Natural killer cell (primary cell): ENCODE data around the gene PARD3B. TPM values are rescaled to one million over a fixed set of nuclear protein-coding genes. Genes with fewer than 3 reads are reported as not detected.

Experiments used
- ATAC-seq, 3 donors: fragments of 150-1000 bp in 2 of 3; fragments of 200-7000 bp in 1 of 3; cut with Tn5 transposase; 1 replicate in 1 of 3; 2 replicates in 2 of 3; pipeline ENCODE4 v1.10.0; 2021; ENCODE audit warnings: mild to moderate bottlenecking in 2 of 3, moderate library complexity in 2 of 3
- DNase-seq, 2 donors: peaks; one replicate each; pipeline versions ENCODE4 v3.0.0 to v3.0.0-alpha.2; 2013 to 2021; ENCODE audit warnings: mixed read lengths in 1 of 2
- H3K27ac ChIP-seq: one replicate; pipeline ENCODE4 v1.5.1; 2013; ENCODE audit warnings: mild to moderate bottlenecking, low read length
- H3K27me3 ChIP-seq: one replicate; pipeline ENCODE4 v1.6.1; 2013; ENCODE audit warnings: low read length; ENCODE audit not compliant: control insufficient read depth, insufficient read depth
- H3K36me3 ChIP-seq: one replicate; pipeline ENCODE4 v1.6.1; 2013; ENCODE audit warnings: low read length; ENCODE audit not compliant: control insufficient read depth, insufficient read depth
- H3K4me1 ChIP-seq: one replicate; pipeline ENCODE4 v1.6.1; 2013; ENCODE audit warnings: low read length; ENCODE audit not compliant: control insufficient read depth, insufficient read depth
- H3K4me3 ChIP-seq: one replicate; pipeline ENCODE4 v1.5.1; 2013; ENCODE audit warnings: low read length
- H3K9me3 ChIP-seq: one replicate; pipeline ENCODE4 v1.6.1; 2013; ENCODE audit warnings: low read length; ENCODE audit not compliant: control insufficient read depth, insufficient read depth
- H3K27ac Mint-ChIP-seq, 2 donors: one replicate each; pipeline ENCODE4 v1.8.0; 2022; ENCODE audit warnings: mild to moderate bottlenecking in 2 of 2, mixed read lengths in 2 of 2, moderate library complexity in 1 of 2
- H3K27me3 Mint-ChIP-seq, 2 donors: one replicate each; pipeline ENCODE4 v1.8.0; 2022; ENCODE audit warnings: low read depth in 2 of 2, mixed read lengths in 2 of 2
- H3K36me3 Mint-ChIP-seq: one replicate; pipeline ENCODE4 v1.8.0; 2022; ENCODE audit warnings: mixed read lengths
- H3K4me1 Mint-ChIP-seq, 2 donors: one replicate each; pipeline ENCODE4 v1.8.0; 2022; ENCODE audit warnings: mixed read lengths in 2 of 2
- H3K4me3 Mint-ChIP-seq: one replicate; pipeline ENCODE4 v1.8.0; 2022; ENCODE audit warnings: mild to moderate bottlenecking, moderate library complexity, mixed read lengths
- H3K9me3 Mint-ChIP-seq, 2 donors: one replicate each; pipeline ENCODE4 v1.8.0; 2022; ENCODE audit warnings: mixed read lengths in 2 of 2
- CTCF ChIP-seq: fragments of 200-600 bp; IDR thresholded peaks from one replicate; pipeline ENCODE4 v1.8.0; 2022; ENCODE audit warnings: antibody characterized with exemption
- WGBS: methylation state at CpG from one replicate; pipeline ENCODE4 v1.1.7; 2013; ENCODE audit warnings: missing lambda C conversion rate; ENCODE audit not compliant: insufficient coverage; 5-methylcytosine and 5-hydroxymethylcytosine counted together
- intact Hi-C: fragments of 100-400 bp; cut with micrococcal nuclease; formaldehyde crosslinking; loops from one replicate; pipeline ENCODE4 v1.14.2; 2022
- total RNA-seq, 4 donors: library from RNA; stranded (reverse); fragments of 120-200 nt in 1 of 4; gene quantifications; one replicate each; pipeline versions ENCODE4 v1.2.3 to v1.2.4, GENCODE V29; 2013 to 2022

PARD3B gene
- total RNA-seq, 3 donors from 2014 or later (not counting 1 experiment from before 2014, with no cell fraction given): 0.13 to 0.45 TPM; not detected in 1

- Histone ChIP-seq H3K27ac (no peak overlapping the region), H3K36me3 (no peaks in the 10 kb centered on the region), H3K9me3 (no peaks in the 10 kb centered on the region), H3K27me3 (no peaks in the 10 kb centered on the region), H3K4me1 (no peaks in the 10 kb centered on the region), H3K4me3 (no peak overlapping the region)
- Mint-ChIP-seq H3K4me1 (no peaks in the 10 kb centered on the region), H3K36me3 (no peaks in the 10 kb centered on the region), H3K27me3 (no peaks in the 10 kb centered on the region), H3K9me3 (peaks cover 3 to 5% of the 10 kb centered on the region in 2 donors), H3K27ac (no peak overlapping the region), H3K4me3 (no peak overlapping the region)
- 71% methylated on average over 1 of the region's 1 CpG for whole genome bisulfite sequencing
- ATAC-seq (no peak), DNase-seq (no peak)
- intact Hi-C loops: no loop called here
- no peak for TF ChIP-seq CTCF
These were observed 225.5 kb downstream of the PARD3B start for GRCh38 chr2:204770735-204771134.

DNA sequence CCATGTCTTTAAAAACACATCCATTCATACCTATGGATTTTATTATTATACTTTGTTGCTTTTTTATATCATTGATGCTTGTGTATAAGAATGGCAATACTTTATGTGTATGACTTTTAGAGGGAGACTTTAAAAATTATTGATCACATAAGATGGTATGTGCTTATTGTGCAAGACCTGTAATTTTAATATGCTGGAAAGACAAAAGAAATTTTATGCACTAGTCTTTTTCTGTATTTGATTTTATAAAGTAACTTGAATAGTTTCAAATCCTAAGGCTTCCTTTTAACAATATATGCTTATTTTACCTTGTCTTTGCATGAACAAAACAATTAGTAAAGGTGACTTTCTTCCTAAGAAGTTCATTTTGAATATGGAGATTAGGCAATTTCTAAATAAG lies 226.4 kb downstream of the PARD3B start:
- DNase-seq: no peak
- Mint-ChIP-seq H3K27ac (no peak overlapping the region), H3K4me1 (no peaks in the 10 kb centered on the region), H3K9me3 (peaks cover 3 to 5% of the 10 kb centered on the region in 2 donors), H3K27me3 (no peaks in the 10 kb centered on the region), H3K4me3 (no peak overlapping the region), H3K36me3 (no peaks in the 10 kb centered on the region)
- Histone ChIP-seq H3K4me1 (no peaks in the 10 kb centered on the region), H3K36me3 (no peaks in the 10 kb centered on the region), H3K4me3 (no peak overlapping the region), H3K27ac (no peak overlapping the region), H3K9me3 (no peaks in the 10 kb centered on the region), H3K27me3 (no peaks in the 10 kb centered on the region)
- ATAC-seq: no peak
- intact Hi-C loops: no loop called here
- no peak for TF ChIP-seq CTCF

- WGBS: no CpG with 5 or more reads among the region's 1 CpG
- DNase-seq (no peak), ATAC-seq (no peak)
- no peaks in the 10 kb centered on the region for H3K4me1 Mint-ChIP-seq
- no peak for TF ChIP-seq CTCF
- intact Hi-C loops: no loop called here
- Histone ChIP-seq H3K4me3 (no peak overlapping the region), H3K36me3 (no peaks in the 10 kb centered on the region), H3K4me1 (no peaks in the 10 kb centered on the region), H3K9me3 (no peaks in the 10 kb centered on the region), H3K27ac (no peak overlapping the region), H3K27me3 (no peaks in the 10 kb centered on the region)
- no peak overlapping the region for H3K27ac Mint-ChIP-seq
- peaks cover 3 to 5% of the 10 kb centered on the region in 2 donors for H3K9me3 Mint-ChIP-seq
- no peak overlapping the region for H3K4me3 Mint-ChIP-seq
- no peaks in the 10 kb centered on the region for H3K36me3 Mint-ChIP-seq
- H3K27me3 Mint-ChIP-seq: no peaks in the 10 kb centered on the region
These were observed 227.3 kb downstream of the PARD3B start for GRCh38 chr2:204772546-204772945.

DNA sequence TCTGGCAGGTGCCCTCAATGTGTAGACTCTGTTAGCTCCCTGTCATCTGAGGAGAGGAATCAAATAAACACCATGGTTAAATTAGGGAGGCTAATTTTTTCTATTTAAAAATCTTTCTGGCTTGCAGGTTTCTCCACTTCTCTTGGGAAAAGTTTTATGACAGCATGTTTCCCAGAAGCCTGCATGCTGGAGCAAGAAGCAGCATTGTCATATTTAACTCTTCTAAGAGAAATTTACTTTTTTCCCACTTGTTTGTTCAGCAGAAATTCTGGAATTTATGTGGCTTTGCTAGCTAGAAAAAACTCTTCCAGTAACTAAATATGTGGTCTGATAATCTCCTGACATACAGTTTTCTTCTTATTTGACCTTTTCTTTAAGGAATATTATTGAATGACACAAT lies 230.5 kb downstream of the PARD3B start:
- DNase-seq: no peak
- no peaks in the 10 kb centered on the region for H3K4me1 Mint-ChIP-seq
- H3K4me3 Mint-ChIP-seq: no peak overlapping the region
- no peak for ATAC-seq
- H3K27ac Mint-ChIP-seq: no peak overlapping the region
- H3K36me3 Mint-ChIP-seq: no peaks in the 10 kb centered on the region
- no peaks in the 10 kb centered on the region for H3K9me3 ChIP-seq
- H3K9me3 Mint-ChIP-seq: peaks cover 3 to 5% of the 10 kb centered on the region in 2 donors
- H3K27me3 ChIP-seq: no peaks in the 10 kb centered on the region
- H3K4me1 ChIP-seq: no peaks in the 10 kb centered on the region
- no peaks in the 10 kb centered on the region for H3K36me3 ChIP-seq
- TF ChIP-seq CTCF: no peak
- intact Hi-C loops: no loop called here
- H3K27ac ChIP-seq: no peak overlapping the region
- H3K27me3 Mint-ChIP-seq: no peaks in the 10 kb centered on the region
- no peak overlapping the region for H3K4me3 ChIP-seq
